ENCODE measurements around the gene METAP1D. TPM values are rescaled to one million over a fixed set of nuclear protein-coding genes. Genes with fewer than 3 reads are reported as not detected.

The METAP1D gene
- total RNA-seq, 1 experiment from 2014 or later, result 32.4 TPM

DNA sequence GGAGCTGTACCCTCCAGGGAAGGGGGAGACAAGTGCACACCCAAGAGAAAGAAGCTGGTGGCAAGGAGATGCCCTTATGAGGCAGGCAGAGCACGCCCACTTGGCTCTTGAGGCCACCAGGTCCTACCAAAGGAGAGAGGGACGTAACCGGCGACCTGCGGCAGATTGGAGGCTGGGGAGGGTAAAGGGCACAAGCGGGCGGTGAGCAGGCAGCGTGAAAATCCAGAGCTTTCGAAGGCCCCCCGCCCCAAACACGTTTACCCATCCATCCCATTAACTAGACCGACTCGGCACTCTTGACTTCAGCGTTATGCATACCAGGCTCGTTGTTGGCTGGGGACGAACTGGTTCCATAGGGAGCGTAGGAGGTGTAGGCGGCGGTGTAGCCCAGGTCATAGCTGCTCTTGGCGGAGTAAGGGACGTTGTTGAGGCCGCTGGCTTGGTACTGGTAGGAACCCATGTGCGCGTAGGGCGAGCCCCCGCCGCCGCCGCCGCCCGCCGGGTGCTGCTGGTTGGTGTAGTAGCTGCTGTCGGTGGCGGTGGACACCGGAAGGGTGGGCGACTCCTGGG lies 102.2 kb downstream of the METAP1D start:
- ChIA-PET CTCF (interaction anchor here (1.6 to 2.6 kb wide), 2 partner anchors 396 to 400 kb away, joined by 5 to 10 read pairs; no protein-coding TSS in a partner anchor), POLR2A (ENCODE audit: unreplicated experiment) (interaction anchor here (1.0 kb wide), 1 partner anchor 180 kb away, joined by 6 read pairs; the partner anchor contains the start of gene HAT1)
- Histone ChIP-seq H3K4me1 (replicated peaks; ENCODE audit: insufficient read depth) (peaks cover 39% of the 10 kb centered on the region), H3K4me3 (peak overlapping the region; percentile 73; the same call in 1 of the 2 replicates), H3K27me3 (ENCODE audit: insufficient read depth, low read depth) (no peaks in the 10 kb centered on the region), H3K36me3 (ENCODE audit: low read depth) (no peaks in the 10 kb centered on the region), H3F3A (ENCODE audit: insufficient read depth, low read depth) (peaks cover 38% of the 10 kb centered on the region), H3K79me2 (ENCODE audit: low read depth) (no peaks in the 10 kb centered on the region), H3K27ac (no peak overlapping the region), H3K9me2 (ENCODE audit: insufficient read depth) (no peaks in the 10 kb centered on the region), H4K20me1 (ENCODE audit: insufficient read depth) (no peaks in the 10 kb centered on the region), H2AFZ (peak overlapping the region; percentile 97), H3K4me2 (peak overlapping the region; percentile 83), H3K9me3 (ENCODE audit: insufficient read depth, low read depth) (no peaks in the 10 kb centered on the region)
- BruUV-seq (replicated peaks), result no TSS peak
- DNase-seq, result no peak
- intact Hi-C loops (cut with micrococcal nuclease; ENCODE audit: unreplicated experiment), result loop anchor here (1.0 to 10.0 kb wide), 8 partner anchors 103 to 1173 kb away; partner anchors contain the start of genes DCAF17, GORASP2, HAT1 and METAP1D
- TF ChIP-seq, protein P1, sequence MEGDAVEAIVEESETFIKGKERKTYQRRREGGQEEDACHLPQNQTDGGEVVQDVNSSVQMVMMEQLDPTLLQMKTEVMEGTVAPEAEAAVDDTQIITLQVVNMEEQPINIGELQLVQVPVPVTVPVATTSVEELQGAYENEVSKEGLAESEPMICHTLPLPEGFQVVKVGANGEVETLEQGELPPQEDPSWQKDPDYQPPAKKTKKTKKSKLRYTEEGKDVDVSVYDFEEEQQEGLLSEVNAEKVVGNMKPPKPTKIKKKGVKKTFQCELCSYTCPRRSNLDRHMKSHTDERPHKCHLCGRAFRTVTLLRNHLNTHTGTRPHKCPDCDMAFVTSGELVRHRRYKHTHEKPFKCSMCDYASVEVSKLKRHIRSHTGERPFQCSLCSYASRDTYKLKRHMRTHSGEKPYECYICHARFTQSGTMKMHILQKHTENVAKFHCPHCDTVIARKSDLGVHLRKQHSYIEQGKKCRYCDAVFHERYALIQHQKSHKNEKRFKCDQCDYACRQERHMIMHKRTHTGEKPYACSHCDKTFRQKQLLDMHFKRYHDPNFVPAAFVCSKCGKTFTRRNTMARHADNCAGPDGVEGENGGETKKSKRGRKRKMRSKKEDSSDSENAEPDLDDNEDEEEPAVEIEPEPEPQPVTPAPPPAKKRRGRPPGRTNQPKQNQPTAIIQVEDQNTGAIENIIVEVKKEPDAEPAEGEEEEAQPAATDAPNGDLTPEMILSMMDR (conservative IDR thresholded peaks at IDR 0.05), result no peak
- TF ChIP-seq EZH2 (IDR thresholded peaks at IDR 0.05; ENCODE audit: low read depth), result no peak

DNA sequence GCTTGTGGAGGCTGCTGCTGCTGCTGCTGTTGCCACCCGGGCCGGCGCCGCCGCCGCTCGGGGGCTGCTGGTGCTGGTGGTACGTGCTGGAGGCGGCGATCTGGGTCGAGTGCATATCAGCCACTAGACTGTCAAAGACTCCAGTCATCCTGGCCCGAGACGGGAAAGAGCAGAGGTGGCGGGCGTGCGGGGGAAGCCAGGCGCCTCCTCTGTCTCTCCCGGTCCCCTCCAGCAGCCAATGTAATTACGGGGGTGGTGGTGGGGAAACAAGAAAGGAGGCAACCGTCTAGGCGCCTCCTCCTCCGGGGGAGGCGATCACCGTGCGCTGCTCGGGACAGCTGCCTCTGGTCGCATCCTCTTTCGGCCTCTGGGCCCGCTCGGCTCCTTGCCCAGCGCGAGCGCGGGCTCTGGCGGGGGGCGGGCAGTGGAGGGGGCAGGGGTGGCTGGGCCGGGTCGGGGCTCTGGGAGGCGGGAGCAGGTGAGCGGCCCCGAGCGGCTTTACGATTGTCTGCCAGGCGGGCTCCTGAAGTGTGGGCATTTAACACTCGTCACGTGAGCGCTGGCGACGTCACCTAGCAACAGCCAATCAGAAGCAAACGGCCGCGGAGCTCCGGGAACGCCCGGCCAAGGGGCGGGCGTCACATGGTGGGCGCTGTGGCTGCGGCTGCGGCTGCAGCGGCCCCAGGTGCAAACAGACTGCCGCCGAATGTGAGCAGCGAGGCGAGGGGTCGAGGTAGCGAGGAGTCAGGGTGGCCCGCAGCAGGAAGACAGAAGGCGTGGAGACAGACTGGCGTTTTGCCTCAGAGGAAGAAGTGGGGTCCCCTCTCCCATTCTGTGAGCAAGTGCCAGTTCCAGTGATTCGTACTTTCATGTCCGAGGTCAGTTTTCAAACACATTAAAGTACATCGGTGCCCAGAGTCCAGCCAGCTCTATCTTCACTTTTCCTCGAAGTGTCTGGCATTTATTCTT lies 102.9 kb downstream of the METAP1D start, which contains the start of gene DLX2:
TSS of gene DLX2 (minus strand) at position 510 of the 969 bp plus-strand sequence. CDS start at position 148, 362 bp downstream.
- H3K9me3 ChIP-seq (ENCODE audit: insufficient read depth, low read depth), result no peaks in the 10 kb centered on the region
- no peaks in the 10 kb centered on the region for H3K9me2 ChIP-seq (ENCODE audit: insufficient read depth)
- H3K4me2 ChIP-seq, result peak within 1 kb of the TSS; percentile 83
- intact Hi-C loops (cut with micrococcal nuclease; ENCODE audit: unreplicated experiment), result loop anchor here (1.0 to 10.0 kb wide), 13 partner anchors 103 to 1174 kb away; partner anchors contain the start of genes DCAF17, GORASP2, HAT1 and METAP1D
- H3F3A ChIP-seq (ENCODE audit: insufficient read depth, low read depth), result peaks cover 35% of the 10 kb centered on the region
- no peak within 1 kb of the TSS for H3K27ac ChIP-seq
- CTCF ChIA-PET, result interaction anchor here (0.5 to 2.6 kb wide), 10 partner anchors 17 to 932 kb away, joined by 3 to 10 read pairs (median 5); no protein-coding TSS in a partner anchor
- no peaks in the 10 kb centered on the region for H3K79me2 ChIP-seq (ENCODE audit: low read depth)
- POLR2A ChIA-PET (ENCODE audit: unreplicated experiment), result interaction anchor here (1.0 kb wide), 1 partner anchor 180 kb away, joined by 6 read pairs; the partner anchor contains the start of gene HAT1
- no TSS peak for BruUV-seq (replicated peaks)
- H3K4me3 ChIP-seq, result peak within 1 kb of the TSS; percentile 73
- H4K20me1 ChIP-seq (ENCODE audit: insufficient read depth), result no peaks in the 10 kb centered on the region
- peaks cover 34% of the 10 kb centered on the region for H3K4me1 ChIP-seq (replicated peaks; ENCODE audit: insufficient read depth)
- H2AFZ ChIP-seq, result peak within 1 kb of the TSS; percentile 97
- no peaks in the 10 kb centered on the region for H3K27me3 ChIP-seq (ENCODE audit: insufficient read depth, low read depth)
- H3K36me3 ChIP-seq (ENCODE audit: low read depth), result no peaks in the 10 kb centered on the region
- peak; percentile 93 for DNase-seq
- TF ChIP-seq, protein P1 (conservative IDR thresholded peaks at IDR 0.05), result no peak
- no peak for TF ChIP-seq EZH2 (IDR thresholded peaks at IDR 0.05; ENCODE audit: low read depth)

Data from PC-9 (cell line).